Activated CD4-positive, CD25-positive, alpha-beta regulatory T cell treated with anti-CD3 and anti-CD28 coated beads, Interleukin-2, amount 50 U/mL, for 16 hours (primary cell): ENCODE data around the gene DNMT3B.
"Not testable (repeated sequence)": the region's sequence is repeated elsewhere in the genome, so short reads cannot be mapped to it uniquely, and the experiment has no call there.

Experiments
- DNase-seq: peaks from one replicate; pipeline ENCODE4 v3.0.0-alpha.2; 2020; ENCODE audit warnings: low read depth, low spot score

The DNMT3B gene

GRCh38 chr20:32790751-32791057 lies 28.5 kb downstream of the DNMT3B start:
- no peak for DNase-seq

GRCh38 chr20:32792316-32792715 lies 30.1 kb downstream of the DNMT3B start:
- DNase-seq: no peak

GRCh38 chr20:32792731-32793458 lies 30.7 kb downstream of the DNMT3B start:
- DNase-seq: no peak

GRCh38 chr20:32796383-32796948 lies 34.3 kb downstream of the DNMT3B start:
- no peak for DNase-seq

- DNase-seq: no peak
Observed at GRCh38 chr20:32796981-32797451, 34.8 kb downstream of the DNMT3B start.

GRCh38 chr20:32797571-32797970 lies 35.4 kb downstream of the DNMT3B start:
- DNase-seq: not testable (repeated sequence)

GRCh38 chr20:32798046-32798981 lies 36.1 kb downstream of the DNMT3B start:
- no peak for DNase-seq

- no peak for DNase-seq
Observed at GRCh38 chr20:32803092-32803491, 40.9 kb downstream of the DNMT3B start.

- no peak for DNase-seq
Observed at GRCh38 chr20:32804022-32804715, 42.0 kb downstream of the DNMT3B start.

GRCh38 chr20:32804817-32805216 lies 42.6 kb downstream of the DNMT3B start:
- DNase-seq: no peak

GRCh38 chr20:32805721-32806120 lies 43.5 kb downstream of the DNMT3B start:
- DNase-seq: no peak

GRCh38 chr20:32806356-32806755 lies 44.2 kb downstream of the DNMT3B start:
- no peak for DNase-seq

GRCh38 chr20:32807706-32808105 lies 45.5 kb downstream of the DNMT3B start:
- no peak for DNase-seq

- no peak for DNase-seq
Observed at GRCh38 chr20:32808438-32808837, 46.3 kb downstream of the DNMT3B start.

GRCh38 chr20:32809907-32810306 lies 47.7 kb downstream of the DNMT3B start:
- no peak for DNase-seq

GRCh38 chr20:32810941-32811340 lies 48.8 kb downstream of the DNMT3B start:
- no peak for DNase-seq

- DNase-seq: no peak
Observed at GRCh38 chr20:32811886-32812285, 49.7 kb downstream of the DNMT3B start.

- peak; percentile 71 for DNase-seq
Observed at GRCh38 chr20:32819992-32820697, 58.0 kb downstream of the DNMT3B start.

GRCh38 chr20:32820698-32821377 lies 58.7 kb downstream of the DNMT3B start:
- DNase-seq: no peak

GRCh38 chr20:32822225-32822624 lies 60.0 kb downstream of the DNMT3B start:
- DNase-seq: no peak

- no peak for DNase-seq
Observed at GRCh38 chr20:32823078-32823477, 60.9 kb downstream of the DNMT3B start.
